T-cell (primary cell): ENCODE measurements around the gene FOXN4. TPM values are rescaled to one million over a fixed set of nuclear protein-coding genes. Genes with fewer than 3 reads are reported as not detected.

Experiments used
- ATAC-seq, 4 experiments: fragments of 200-7000 bp in 3 of 4; fragments of 150-1000 bp in 1 of 4; cut with Tn5 transposase; replicated peaks in 1 of 4; 1 replicate in 3 of 4; 2 replicates in 1 of 4; pipeline ENCODE4 v1.10.0; 2021; ENCODE audit warnings: moderate library complexity in 3 of 4, mild to moderate bottlenecking in 2 of 4, moderate number of reproducible peaks in 1 of 4
- CTCF ChIA-PET, 2 donors: fragments of 300-600 bp; sonication (Branson Sonifier 250); formaldehyde crosslinking; loops; one replicate each; lab custom pipeline; 2022; ENCODE audit warnings: antibody characterized with exemption in 2 of 2; lab: Charles Lee
- POLR2A ChIA-PET, 2 donors: fragments of 300-600 bp; sonication (Branson Sonifier 250); formaldehyde crosslinking; loops; one replicate each; lab custom pipeline; 2022; ENCODE audit warnings: antibody characterized with exemption in 2 of 2; lab: Charles Lee
- DNase-seq, 35 experiments: peaks; one replicate each; pipeline versions ENCODE4 v3.0.0 to v3.0.0-alpha.2; 2013 to 2023
- H3K27ac ChIP-seq: one replicate; pipeline ENCODE4 v1.5.1; 2013; ENCODE audit warnings: low read length
- H3K27me3 ChIP-seq, 2 experiments: replicated peaks in 1 of 2; 1 replicate in 1 of 2; 2 replicates in 1 of 2; pipeline versions ENCODE4 v1.6.1 to v1.7.0; 2013; ENCODE audit warnings: low read length in 1 of 2, mixed read lengths in 1 of 2; ENCODE audit not compliant: control insufficient read depth in 2 of 2, insufficient read depth in 2 of 2; ENCODE audit errors: extremely low read depth in 1 of 2
- H3K36me3 ChIP-seq, 2 donors: 1 replicate in 1 of 2; 2 replicates in 1 of 2; pipeline versions ENCODE4 v1.6.1 to v1.7.0; 2013; ENCODE audit warnings: low read length in 1 of 2; ENCODE audit not compliant: control insufficient read depth in 2 of 2, insufficient read depth in 1 of 2; ENCODE audit errors: extremely low read depth in 1 of 2
- H3K4me1 ChIP-seq, 2 experiments: 1 replicate in 1 of 2; 2 replicates in 1 of 2; pipeline versions ENCODE4 v1.6.1 to v1.7.0; 2013; ENCODE audit warnings: low read length in 2 of 2, mixed read lengths in 1 of 2; ENCODE audit not compliant: insufficient read depth in 2 of 2, control insufficient read depth in 1 of 2; ENCODE audit errors: extremely low read depth in 1 of 2
- H3K4me3 ChIP-seq, 2 donors: 1 replicate in 1 of 2; 2 replicates in 1 of 2; pipeline versions ENCODE4 v1.5.1 to v1.7.0; 2013; ENCODE audit warnings: mild to moderate bottlenecking in 2 of 2, low read length in 1 of 2, moderate library complexity in 1 of 2; ENCODE audit not compliant: control insufficient read depth in 1 of 2; ENCODE audit errors: extremely low read depth in 1 of 2
- H3K9me3 ChIP-seq: 2 replicates; pipeline ENCODE4 v1.7.0; 2013
- H3K27ac Mint-ChIP-seq, 2 donors: one replicate each; pipeline ENCODE4 v1.8.0; 2020 to 2021; ENCODE audit warnings: mild to moderate bottlenecking in 2 of 2, mixed read lengths in 2 of 2
- H3K27me3 Mint-ChIP-seq, 2 donors: one replicate each; pipeline ENCODE4 v1.8.0; 2021 to 2022; ENCODE audit warnings: mixed read lengths in 2 of 2
- H3K36me3 Mint-ChIP-seq: one replicate; pipeline ENCODE4 v1.8.0; 2021; ENCODE audit warnings: mixed read lengths
- H3K4me1 Mint-ChIP-seq, 3 donors: one replicate each; pipeline ENCODE4 v1.8.0; 2020 to 2022; ENCODE audit warnings: mixed read lengths in 3 of 3, mild to moderate bottlenecking in 1 of 3
- H3K4me3 Mint-ChIP-seq, 3 donors: one replicate each; pipeline ENCODE4 v1.8.0; 2020 to 2022; ENCODE audit warnings: mild to moderate bottlenecking in 3 of 3, mixed read lengths in 3 of 3, moderate library complexity in 3 of 3
- H3K9me3 Mint-ChIP-seq, 3 donors: one replicate each; pipeline ENCODE4 v1.8.0; 2020 to 2022; ENCODE audit warnings: mixed read lengths in 3 of 3
- WGBS: methylation state at CpG from one replicate; pipeline ENCODE4 v1.1.5; 2013; ENCODE audit warnings: missing lambda C conversion rate; ENCODE audit not compliant: insufficient coverage; 5-methylcytosine and 5-hydroxymethylcytosine counted together
- total RNA-seq, 35 experiments: library from RNA in 6 of 35; stranded (reverse) in 6 of 35; fragments of 120-200 nt in 1 of 35; gene quantifications; one replicate each; pipeline versions ENCODE4 v1.2.1 to v1.2.4 and lab custom pipeline; 2013 to 2026

The FOXN4 gene
- total RNA-seq, 5 donors from 2014 or later (not counting 1 experiment from before 2014, with no cell fraction given): not detected

DNA sequence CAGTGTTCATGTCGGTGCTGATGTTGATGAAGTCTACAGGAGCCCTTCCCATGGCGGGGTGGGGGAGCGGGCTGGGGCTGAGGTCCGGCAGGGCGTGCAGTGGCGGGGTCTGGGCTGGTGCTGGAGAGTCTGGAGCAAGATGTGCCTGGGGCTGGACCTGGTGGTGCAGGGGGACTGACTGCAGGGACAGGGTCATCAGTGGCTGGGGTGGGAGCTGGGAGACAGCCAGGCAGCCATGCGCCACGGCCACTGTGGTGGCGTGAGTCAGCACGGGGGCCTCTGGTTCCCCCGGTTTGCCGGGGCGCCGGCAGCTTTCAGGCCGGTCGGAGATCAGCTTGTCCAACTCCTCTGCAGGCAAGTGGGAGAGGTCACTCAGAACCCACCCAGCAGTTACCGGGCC lies 27.6 kb downstream of the FOXN4 start:
- H3K27me3 Mint-ChIP-seq: peaks cover 0 to 6% of the 10 kb centered on the region in 2 donors
- no peak for DNase-seq
- H3K27ac Mint-ChIP-seq: no peak overlapping the region
- H3K4me3 Mint-ChIP-seq: no peak overlapping the region
- H3K36me3 Mint-ChIP-seq: no peaks in the 10 kb centered on the region
- ChIA-PET POLR2A (no interaction called here), CTCF (no interaction called here)
- H3K4me1 Mint-ChIP-seq: peaks cover 0 to 4% (median 1%) of the 10 kb centered on the region in 3 donors
- ATAC-seq: no peak
- no peaks in the 10 kb centered on the region for H3K4me1 ChIP-seq
- H3K9me3 Mint-ChIP-seq: peaks cover 0 to 6% (median 0%) of the 10 kb centered on the region in 3 donors
- WGBS: 89% methylated on average over 12 of the region's 17 CpGs
- no peak overlapping the region for H3K4me3 ChIP-seq
- H3K36me3 ChIP-seq: no peaks in the 10 kb centered on the region
- peaks cover 0 to 8% of the 10 kb centered on the region in 2 experiments for H3K27me3 ChIP-seq
- no peak overlapping the region for H3K27ac ChIP-seq
- no peaks in the 10 kb centered on the region for H3K9me3 ChIP-seq

GRCh38 chr12:109279525-109279924 lies 29.6 kb downstream of the FOXN4 start:
- no peaks in the 10 kb centered on the region for H3K36me3 Mint-ChIP-seq
- 90% methylated on average over 8 of the region's 13 CpGs for WGBS
- H3K27me3 Mint-ChIP-seq: peaks cover 2 to 3% of the 10 kb centered on the region in 2 donors
- no peak overlapping the region for H3K27ac ChIP-seq
- H3K36me3 ChIP-seq: no peaks in the 10 kb centered on the region
- H3K4me1 ChIP-seq: no peaks in the 10 kb centered on the region
- H3K9me3 Mint-ChIP-seq: no peaks in the 10 kb centered on the region
- peaks cover 0 to 4% (median 1%) of the 10 kb centered on the region in 3 donors for H3K4me1 Mint-ChIP-seq
- H3K27me3 ChIP-seq: peaks cover 0 to 11% of the 10 kb centered on the region in 2 experiments
- POLR2A ChIA-PET: no interaction called here
- CTCF ChIA-PET: interaction anchor here in 1 of 2 donors (0.6 kb wide), 1 partner anchor 332 kb away, joined by 3 read pairs; no protein-coding TSS in a partner anchor
- DNase-seq (no peak), ATAC-seq (no peak)
- no peaks in the 10 kb centered on the region for H3K9me3 ChIP-seq
- no peak overlapping the region for H3K27ac Mint-ChIP-seq
- H3K4me3 ChIP-seq: no peak overlapping the region
- H3K4me3 Mint-ChIP-seq: no peak overlapping the region

- no peaks in the 10 kb centered on the region for H3K9me3 ChIP-seq
- H3K27ac Mint-ChIP-seq: no peak overlapping the region
- H3K27ac ChIP-seq: no peak overlapping the region
- no peak overlapping the region for H3K4me3 ChIP-seq
- H3K36me3 Mint-ChIP-seq: no peaks in the 10 kb centered on the region
- no peaks in the 10 kb centered on the region for H3K4me1 ChIP-seq
- ChIA-PET POLR2A (no interaction called here), CTCF (interaction anchor here in 1 of 2 donors (0.6 kb wide), 1 partner anchor 333 kb away, joined by 3 read pairs; no protein-coding TSS in a partner anchor)
- H3K4me3 Mint-ChIP-seq: no peak overlapping the region
- no peaks in the 10 kb centered on the region for H3K36me3 ChIP-seq
- peaks cover 0 to 15% of the 10 kb centered on the region in 2 experiments for H3K27me3 ChIP-seq
- ATAC-seq (no peak), DNase-seq (no peak)
- H3K4me1 Mint-ChIP-seq: peaks cover 0 to 4% (median 1%) of the 10 kb centered on the region in 3 donors
- peaks cover 2 to 3% of the 10 kb centered on the region in 2 donors for H3K27me3 Mint-ChIP-seq
- 98% methylated on average over 9 of the region's 10 CpGs for WGBS
- H3K9me3 Mint-ChIP-seq: no peaks in the 10 kb centered on the region
Observed at GRCh38 chr12:109278912-109279311, 30.2 kb downstream of the FOXN4 start.

- Histone ChIP-seq H3K9me3 (no peaks in the 10 kb centered on the region), H3K4me1 (no peaks in the 10 kb centered on the region), H3K27me3 (peaks cover 0 to 21% of the 10 kb centered on the region in 2 experiments), H3K27ac (no peak overlapping the region), H3K36me3 (no peaks in the 10 kb centered on the region), H3K4me3 (no peak overlapping the region)
- no peak overlapping the region for H3K4me3 Mint-ChIP-seq
- CTCF ChIA-PET: no interaction called here
- no peak for DNase-seq
- peaks cover 6 to 9% of the 10 kb centered on the region in 2 donors for H3K27me3 Mint-ChIP-seq
- no peaks in the 10 kb centered on the region for H3K36me3 Mint-ChIP-seq
- ATAC-seq: no peak
- no peaks in the 10 kb centered on the region for H3K9me3 Mint-ChIP-seq
- WGBS: 78% methylated on average over 7 of the region's 15 CpGs
- H3K27ac Mint-ChIP-seq: no peak overlapping the region
- H3K4me1 Mint-ChIP-seq: peaks cover 0 to 4% (median 1%) of the 10 kb centered on the region in 3 donors
- POLR2A ChIA-PET: no interaction called here
Observed at GRCh38 chr12:109277899-109278762, 31.0 kb downstream of the FOXN4 start.

- ChIA-PET CTCF (no interaction called here), POLR2A (no interaction called here)
- DNase-seq (no peak), ATAC-seq (no peak)
- Histone ChIP-seq H3K4me1 (no peaks in the 10 kb centered on the region), H3K27ac (no peak overlapping the region), H3K36me3 (no peaks in the 10 kb centered on the region), H3K9me3 (no peaks in the 10 kb centered on the region), H3K27me3 (peaks cover 0 to 21% of the 10 kb centered on the region in 2 experiments), H3K4me3 (no peak overlapping the region)
- Mint-ChIP-seq H3K4me3 (no peak overlapping the region), H3K27ac (no peak overlapping the region), H3K27me3 (peaks cover 7 to 12% of the 10 kb centered on the region in 2 donors), H3K4me1 (peaks cover 0 to 4% (median 1%) of the 10 kb centered on the region in 3 donors), H3K36me3 (no peaks in the 10 kb centered on the region), H3K9me3 (no peaks in the 10 kb centered on the region)
- WGBS: 94% methylated on average over 2 of the region's 8 CpGs
Observed at GRCh38 chr12:109277255-109277898, 31.7 kb downstream of the FOXN4 start.

DNA sequence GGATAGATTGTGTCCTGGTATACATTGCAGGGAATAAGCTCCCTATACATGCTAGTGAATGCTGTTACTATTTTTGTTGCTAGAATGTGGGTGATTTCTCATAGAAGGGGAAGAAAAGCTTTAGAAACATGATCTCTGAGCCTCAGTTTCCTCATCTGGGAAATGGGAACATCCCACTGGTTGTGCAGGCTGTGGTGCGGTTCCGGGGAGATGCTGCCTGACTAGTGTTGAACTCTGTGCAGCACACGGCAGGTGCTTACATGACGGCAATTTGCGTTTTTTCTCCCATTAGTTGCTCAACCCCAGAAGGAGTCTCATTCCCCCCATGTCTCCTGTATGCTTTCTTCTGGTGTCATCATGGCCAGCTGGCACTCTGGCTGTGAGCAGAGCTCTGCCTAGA lies 32.9 kb downstream of the FOXN4 start:
- ATAC-seq (no peak), DNase-seq (no peak)
- WGBS: 97% methylated on average over 5 of the region's 5 CpGs
- Histone ChIP-seq H3K36me3 (no peaks in the 10 kb centered on the region), H3K27ac (no peak overlapping the region), H3K27me3 (peaks cover 0 to 21% of the 10 kb centered on the region in 2 experiments), H3K9me3 (no peaks in the 10 kb centered on the region), H3K4me1 (no peaks in the 10 kb centered on the region), H3K4me3 (no peak overlapping the region)
- ChIA-PET CTCF (no interaction called here), POLR2A (no interaction called here)
- no peaks in the 10 kb centered on the region for H3K9me3 Mint-ChIP-seq
- peaks cover 7 to 12% of the 10 kb centered on the region in 2 donors for H3K27me3 Mint-ChIP-seq
- H3K36me3 Mint-ChIP-seq: no peaks in the 10 kb centered on the region
- peaks cover 0 to 4% (median 1%) of the 10 kb centered on the region in 3 donors for H3K4me1 Mint-ChIP-seq
- no peak overlapping the region for H3K27ac Mint-ChIP-seq
- no peak overlapping the region for H3K4me3 Mint-ChIP-seq
